KMS-11 (cell line): ENCODE results near the gene ACACA.

ENCODE experiments used
- H2AFZ ChIP-seq: fragments of 200-600 bp; sonication (generic); 2 replicates; pipeline ENCODE4 v1.6.1; 2016; ENCODE audit warnings: antibody characterized with exemption, mixed run types, low read depth
- H3K27ac ChIP-seq: fragments of 200-600 bp; sonication (generic); 2 replicates; pipeline ENCODE4 v1.6.1; 2016; ENCODE audit warnings: mild to moderate bottlenecking, mixed run types
- H3K27me3 ChIP-seq: fragments of 200-600 bp; sonication (generic); 2 replicates; pipeline ENCODE4 v1.6.1; 2017; ENCODE audit warnings: mild to moderate bottlenecking, low read depth, mixed run types, moderate library complexity; ENCODE audit not compliant: insufficient read depth
- H3K36me3 ChIP-seq: fragments of 200-600 bp; sonication (generic); 2 replicates; pipeline ENCODE4 v1.6.1; 2017; ENCODE audit warnings: mild to moderate bottlenecking, mixed run types; ENCODE audit not compliant: insufficient read depth
- H3K4me1 ChIP-seq: fragments of 200-600 bp; sonication (generic); 2 replicates; pipeline ENCODE4 v1.6.1; 2016; ENCODE audit warnings: mild to moderate bottlenecking, low read depth, mixed run types; ENCODE audit not compliant: poor library complexity, severe bottlenecking
- H3K4me2 ChIP-seq: fragments of 200-600 bp; sonication (generic); 2 replicates; pipeline ENCODE4 v1.7.0; 2016; ENCODE audit warnings: mild to moderate bottlenecking, mixed run types
- H3K4me3 ChIP-seq: fragments of 200-600 bp; sonication (generic); IDR thresholded peaks from 2 replicates; pipeline ENCODE4 v1.6.1; 2017; ENCODE audit warnings: low read depth, low read length, mixed read lengths; ENCODE audit not compliant: insufficient read depth
- H3K79me2 ChIP-seq: fragments of 200-600 bp; sonication (generic); 2 replicates; pipeline ENCODE4 v1.6.1; 2016; ENCODE audit warnings: low read depth, mixed run types; ENCODE audit not compliant: insufficient read depth
- H3K9ac ChIP-seq: fragments of 200-600 bp; sonication (generic); 2 replicates; pipeline ENCODE4 v1.6.1; 2016; ENCODE audit warnings: mild to moderate bottlenecking, mixed run types
- H4K20me1 ChIP-seq: fragments of 200-600 bp; sonication (generic); 2 replicates; pipeline ENCODE4 v1.6.1; 2016; ENCODE audit warnings: mild to moderate bottlenecking, mixed run types; ENCODE audit not compliant: insufficient read depth
- CTCF ChIP-seq: fragments of 200-600 bp; sonication (generic); conservative IDR thresholded peaks from 2 replicates; pipeline ENCODE4 v1.6.1; 2017; ENCODE audit warnings: low read depth, mild to moderate bottlenecking, antibody characterized with exemption, low read length, moderate library complexity, mixed read lengths

The ACACA gene

GRCh38 chr17:37344519-37344918, 62.1 kb downstream of the ACACA start:
- H2AFZ ChIP-seq: no peak overlapping the region
- H3K79me2 ChIP-seq: peaks cover 43% of the 10 kb centered on the region; the same call in 1 of the 2 replicates
- H3K4me2 ChIP-seq: no peak overlapping the region
- no peaks in the 10 kb centered on the region for H3K4me1 ChIP-seq
- TF ChIP-seq CTCF: no peak
- 0 out of 2 replicates have a peak, but pooled peaks cover 4% of the 10 kb centered on the region for H4K20me1 ChIP-seq
- H3K27ac ChIP-seq: no peak overlapping the region
- H3K27me3 ChIP-seq: no peaks in the 10 kb centered on the region
- H3K9ac ChIP-seq: no peak overlapping the region
- H3K36me3 ChIP-seq: 0 out of 2 replicates have a peak, but pooled peaks cover 3% of the 10 kb centered on the region
- H3K4me3 ChIP-seq: no peak overlapping the region

GRCh38 chr17:37342589-37342988, 64.0 kb downstream of the ACACA start:
- Histone ChIP-seq H3K27me3 (no peaks in the 10 kb centered on the region), H3K4me2 (no peak overlapping the region), H3K9ac (no peak overlapping the region), H3K4me3 (no peak overlapping the region), H3K36me3 (0 out of 2 replicates have a peak, but pooled peaks cover 3% of the 10 kb centered on the region), H2AFZ (no peak overlapping the region), H3K4me1 (no peaks in the 10 kb centered on the region), H3K27ac (no peak overlapping the region), H4K20me1 (no peaks in the 10 kb centered on the region), H3K79me2 (peaks cover 35% of the 10 kb centered on the region; the same call in 1 of the 2 replicates)
- no peak for TF ChIP-seq CTCF

GRCh38 chr17:37340804-37341203, 65.8 kb downstream of the ACACA start:
- Histone ChIP-seq H3K79me2 (peaks cover 33% of the 10 kb centered on the region; the same call in 1 of the 2 replicates), H4K20me1 (0 out of 2 replicates have a peak, but pooled peaks cover 4% of the 10 kb centered on the region)

GRCh38 chr17:37339321-37339720, 67.3 kb downstream of the ACACA start:
- 0 out of 2 replicates have a peak, but pooled peaks cover 3% of the 10 kb centered on the region for H3K36me3 ChIP-seq
- no peak overlapping the region for H3K27ac ChIP-seq
- no peak overlapping the region for H3K9ac ChIP-seq
- H3K27me3 ChIP-seq: no peaks in the 10 kb centered on the region
- no peaks in the 10 kb centered on the region for H3K4me1 ChIP-seq
- H3K79me2 ChIP-seq: peaks cover 36% of the 10 kb centered on the region; the same call in 1 of the 2 replicates
- H2AFZ ChIP-seq: no peak overlapping the region
- no peak for TF ChIP-seq CTCF
- no peak overlapping the region for H3K4me2 ChIP-seq
- H4K20me1 ChIP-seq: 0 out of 2 replicates have a peak, but pooled peaks cover 4% of the 10 kb centered on the region
- H3K4me3 ChIP-seq: no peak overlapping the region

More at GRCh38 chr17:37340804-37341203, 65.8 kb downstream of the ACACA start:
- Histone ChIP-seq H3K27ac (no peak overlapping the region), H2AFZ (no peak overlapping the region), H3K27me3 (no peaks in the 10 kb centered on the region), H3K4me2 (no peak overlapping the region), H3K9ac (no peak overlapping the region), H3K36me3 (0 out of 2 replicates have a peak, but pooled peaks cover 3% of the 10 kb centered on the region), H3K4me1 (no peaks in the 10 kb centered on the region), H3K4me3 (no peak overlapping the region)
- TF ChIP-seq CTCF: no peak
